Bone marrow (tissue), 2 donors: ENCODE results near the gene TGFB1.
A peak's percentile ranks its signal among the peaks of the same experiment; 100 is the strongest.
"Not testable (repeated sequence)": the region's sequence is repeated elsewhere in the genome, so short reads cannot be mapped to it uniquely, and the experiment has no call there.

ENCODE experiments used
- DNase-seq, 2 donors: peaks; one replicate each; lab custom pipeline; 2025; lab: John Stamatoyannopoulos, UW

The TGFB1 gene

DNA sequence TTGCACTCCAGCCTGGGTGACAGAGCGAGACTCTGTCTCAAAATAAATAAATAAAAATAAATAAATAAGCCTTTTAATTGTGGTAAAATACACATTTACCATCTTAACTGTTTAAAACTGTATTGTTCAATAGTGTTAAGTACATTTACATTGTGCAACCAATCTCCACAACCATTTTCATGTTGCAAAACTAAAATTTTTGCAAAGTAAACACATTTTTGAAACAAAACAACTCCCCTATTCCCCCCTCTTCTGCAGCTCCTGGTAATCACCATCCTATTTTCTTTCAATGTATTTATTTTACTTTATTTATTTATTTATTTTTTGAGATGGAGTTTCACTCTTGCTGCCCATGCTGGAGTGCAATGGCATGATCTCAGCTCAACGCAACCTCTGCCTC lies 16.0 kb upstream of the TGFB1 start:
- no peak for DNase-seq

DNA sequence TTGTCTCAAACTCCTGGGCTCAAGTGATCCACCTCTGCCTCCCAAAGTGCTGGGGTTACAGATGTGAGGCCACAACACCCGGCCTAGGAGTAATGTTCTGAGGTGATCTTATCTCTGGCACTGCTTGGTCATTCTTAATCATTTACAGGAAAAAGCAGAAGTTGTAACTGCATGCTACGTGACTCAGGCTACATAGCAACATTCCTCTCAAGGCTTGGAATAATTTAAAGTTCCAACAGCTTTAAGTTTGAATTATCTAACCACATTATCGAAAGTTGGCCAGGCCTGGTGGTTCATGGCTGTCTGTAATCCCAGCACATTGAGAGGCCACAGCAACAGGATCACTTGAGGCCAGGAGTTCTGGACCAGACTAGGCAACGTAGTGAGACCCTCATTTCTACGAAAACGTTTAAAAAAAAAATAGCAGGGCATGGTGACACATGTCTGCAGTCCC lies 14.2 kb upstream of the TGFB1 start:
- DNase-seq: peak; percentile 29 to 67

DNA sequence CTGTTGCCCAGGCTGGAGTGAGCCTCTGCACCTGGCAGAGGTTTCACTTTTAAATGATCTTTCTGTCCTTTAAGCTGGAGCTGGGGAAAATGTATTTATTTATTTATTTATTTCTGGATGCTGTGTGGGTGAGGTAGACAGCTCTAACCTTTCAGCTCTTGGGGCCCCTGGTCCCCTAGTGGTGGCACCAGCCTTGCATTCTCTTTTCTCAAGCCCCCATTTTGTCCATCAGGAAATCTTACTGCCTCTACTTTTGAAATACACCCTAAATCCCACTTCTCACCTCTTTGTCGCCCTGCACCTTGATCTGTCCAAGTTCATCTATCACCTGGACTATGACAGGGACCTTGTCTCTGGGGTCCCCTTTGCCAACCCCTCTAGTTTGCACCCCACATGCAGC lies 12.4 kb upstream of the TGFB1 start:
- no peak for DNase-seq

DNA sequence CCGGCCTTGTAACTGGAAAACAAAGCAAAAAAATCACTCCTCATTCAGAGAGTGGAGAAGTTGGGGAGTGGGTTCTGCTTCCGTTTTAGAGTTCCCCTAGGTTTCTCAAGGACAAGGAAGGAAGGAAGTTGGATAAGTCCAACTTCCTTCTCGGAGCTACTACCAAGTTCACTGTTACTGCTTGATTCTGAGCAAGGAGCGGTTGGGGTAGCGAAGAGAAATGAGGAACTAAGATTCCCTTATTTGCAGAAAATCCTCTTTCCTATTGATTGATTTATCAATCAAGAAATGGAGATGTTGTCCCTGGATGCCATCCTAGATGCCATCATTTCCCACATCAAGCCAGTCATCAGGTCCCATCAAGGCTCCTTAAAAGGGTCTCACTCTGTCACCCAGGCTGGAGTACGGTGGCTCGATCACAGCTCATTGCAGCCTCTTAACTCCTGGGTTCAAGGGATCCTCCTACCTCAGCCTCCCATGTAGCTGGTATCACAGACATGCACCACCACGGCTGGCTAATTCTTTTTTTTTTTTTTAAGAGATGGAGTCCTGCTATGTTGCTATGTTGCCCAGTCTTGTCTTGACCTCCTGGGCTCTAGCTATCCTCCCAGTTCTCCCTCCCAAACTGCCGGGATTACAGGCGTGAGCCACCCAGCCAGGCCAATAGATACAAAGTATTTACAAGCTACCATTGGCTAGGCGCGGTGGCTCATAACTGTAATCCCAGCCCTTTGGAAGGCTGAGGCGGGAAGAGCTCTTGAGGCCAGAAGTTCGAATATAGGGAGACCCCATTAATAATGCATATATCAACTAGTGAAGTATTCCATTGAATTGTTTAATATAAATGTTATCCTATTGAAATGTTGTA lies 11.0 kb upstream of the TGFB1 start:
- peak in 1 of 2 donors; percentile 57 for DNase-seq

DNA sequence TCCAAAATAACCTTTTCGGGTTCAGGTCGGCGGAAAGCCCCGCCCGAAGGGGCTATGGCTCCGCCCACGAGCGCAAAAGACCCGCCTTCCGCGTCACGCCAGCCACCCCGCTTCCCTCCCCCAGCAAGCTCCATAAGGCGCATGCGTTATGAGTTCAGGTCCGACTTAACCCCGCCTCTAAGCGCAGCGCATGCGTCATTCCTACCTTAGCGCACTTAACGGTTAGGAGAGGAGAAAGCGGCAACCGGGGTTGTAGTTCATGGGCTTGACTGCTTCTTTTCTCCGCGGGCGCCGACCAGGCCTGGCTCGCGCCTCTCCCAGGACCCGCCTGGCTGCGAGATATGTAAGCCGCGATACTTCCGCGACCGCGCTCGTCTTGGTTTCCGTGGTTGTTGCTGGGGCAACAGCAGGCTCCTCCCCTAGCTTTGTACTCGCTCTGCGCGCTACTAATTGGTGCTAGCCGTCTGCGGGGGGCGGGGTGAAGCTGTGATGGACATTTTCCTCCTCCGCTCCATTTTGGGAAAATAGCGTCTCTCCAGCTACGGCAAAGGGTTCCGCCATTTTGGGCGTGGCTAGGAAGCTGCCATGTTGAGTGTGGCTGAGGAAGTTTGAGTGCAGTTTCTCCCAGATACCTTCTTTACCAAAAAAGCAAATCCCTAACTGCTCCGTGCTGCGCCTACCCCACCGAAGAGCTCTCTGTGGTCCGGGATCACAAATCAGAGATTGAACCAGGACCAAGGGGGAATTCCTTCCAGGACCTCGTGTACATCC lies 10.2 kb upstream of the TGFB1 start, which contains the start of gene B9D2:
TSS of gene B9D2 (minus strand) at position 397 of the 771 bp plus-strand sequence. CDS start 630 bp downstream, outside the sequence.
- peak; percentile 95 to 97 for DNase-seq

DNA sequence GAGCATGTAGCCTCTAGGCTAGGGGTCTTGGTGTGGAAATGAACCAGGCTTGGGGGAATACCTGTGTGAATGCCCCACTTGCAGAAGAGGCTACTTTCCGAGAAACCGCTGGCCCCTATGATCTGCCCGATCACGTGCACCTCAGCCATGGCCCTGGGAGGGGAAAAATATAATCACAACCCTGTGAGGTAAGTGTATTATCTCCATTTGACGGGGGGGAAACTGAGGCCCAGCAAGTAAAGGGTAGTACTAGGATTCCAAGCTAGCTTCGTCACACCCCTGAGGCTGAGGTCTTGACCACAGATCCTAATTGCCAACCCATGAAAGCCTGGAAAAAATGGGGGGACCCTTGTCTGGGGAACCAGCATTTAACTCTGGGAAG lies 9.6 kb upstream of the TGFB1 start:
- no peak for DNase-seq

DNA sequence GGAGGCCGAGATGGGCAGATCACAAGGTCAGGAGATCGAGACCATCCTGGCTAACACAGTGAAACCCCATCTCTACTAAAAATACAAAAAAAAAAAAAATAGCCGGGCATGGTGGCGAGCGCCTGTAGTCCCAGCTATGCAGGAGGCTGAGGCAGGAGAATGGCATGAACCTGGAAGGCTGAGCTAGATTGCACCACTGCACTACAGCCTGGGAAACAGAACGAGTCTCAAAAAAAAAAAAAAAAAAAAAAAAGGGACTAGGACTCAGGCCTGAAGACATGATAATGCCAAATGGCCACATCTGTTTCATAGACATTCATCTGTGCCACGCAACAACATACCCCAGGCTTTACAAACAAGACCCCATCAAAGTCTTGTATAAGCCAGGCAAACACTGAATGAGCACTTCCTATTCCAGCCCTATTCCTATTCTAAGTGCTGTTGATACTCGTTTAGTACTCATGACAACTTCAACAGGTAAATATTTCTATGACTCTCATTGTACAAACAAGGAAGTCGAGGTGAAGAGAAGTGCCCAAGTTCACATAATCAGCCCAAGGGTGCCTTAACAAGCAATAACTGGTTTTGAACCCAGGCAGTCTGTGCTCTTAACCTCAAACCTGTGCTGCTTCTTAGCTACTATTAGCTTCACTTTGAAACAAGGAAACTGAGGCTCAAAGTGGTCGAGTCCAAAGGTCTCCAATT lies 8.6 kb upstream of the TGFB1 start:
- no peak for DNase-seq

DNA sequence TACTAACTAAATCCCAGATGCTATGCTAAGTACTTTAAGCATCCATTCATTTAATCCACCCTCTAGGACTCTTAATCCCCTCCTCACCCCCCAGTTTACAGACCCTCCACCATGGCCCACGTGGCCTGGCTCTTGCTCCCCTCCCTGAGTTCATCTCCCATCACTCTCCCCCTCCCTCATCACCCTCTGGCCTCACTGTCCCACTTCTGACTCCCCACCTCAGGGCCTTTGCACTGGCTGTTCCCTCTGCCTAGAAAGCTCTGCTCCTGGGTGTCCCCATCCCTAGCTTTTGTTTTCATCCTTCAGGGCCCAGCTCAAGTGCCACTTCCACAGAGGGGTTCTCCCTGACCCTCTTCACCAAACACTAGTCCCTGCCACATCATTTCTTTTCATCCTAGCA lies 6.0 kb upstream of the TGFB1 start:
- no peak for DNase-seq

DNA sequence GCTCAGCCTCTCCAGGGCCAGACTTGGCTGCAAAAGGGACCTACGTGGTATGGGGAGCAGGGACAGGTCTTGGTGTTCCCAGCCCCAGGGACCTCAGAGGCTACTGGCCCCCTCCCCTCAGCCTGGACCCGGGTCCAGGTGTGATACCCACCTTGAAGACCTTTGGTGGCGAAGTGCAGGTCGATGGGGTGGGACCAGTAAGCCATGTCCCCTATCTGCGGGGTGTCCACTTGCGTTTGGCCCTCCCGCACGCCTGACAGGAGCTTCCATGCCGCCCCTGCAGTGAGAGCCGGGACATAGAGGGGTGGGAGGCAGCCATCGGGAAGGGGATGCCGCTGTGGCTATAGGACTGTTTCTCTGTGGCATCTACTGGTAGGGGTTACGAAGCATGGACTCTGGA lies 4.0 kb upstream of the TGFB1 start:
- DNase-seq: no peak

DNA sequence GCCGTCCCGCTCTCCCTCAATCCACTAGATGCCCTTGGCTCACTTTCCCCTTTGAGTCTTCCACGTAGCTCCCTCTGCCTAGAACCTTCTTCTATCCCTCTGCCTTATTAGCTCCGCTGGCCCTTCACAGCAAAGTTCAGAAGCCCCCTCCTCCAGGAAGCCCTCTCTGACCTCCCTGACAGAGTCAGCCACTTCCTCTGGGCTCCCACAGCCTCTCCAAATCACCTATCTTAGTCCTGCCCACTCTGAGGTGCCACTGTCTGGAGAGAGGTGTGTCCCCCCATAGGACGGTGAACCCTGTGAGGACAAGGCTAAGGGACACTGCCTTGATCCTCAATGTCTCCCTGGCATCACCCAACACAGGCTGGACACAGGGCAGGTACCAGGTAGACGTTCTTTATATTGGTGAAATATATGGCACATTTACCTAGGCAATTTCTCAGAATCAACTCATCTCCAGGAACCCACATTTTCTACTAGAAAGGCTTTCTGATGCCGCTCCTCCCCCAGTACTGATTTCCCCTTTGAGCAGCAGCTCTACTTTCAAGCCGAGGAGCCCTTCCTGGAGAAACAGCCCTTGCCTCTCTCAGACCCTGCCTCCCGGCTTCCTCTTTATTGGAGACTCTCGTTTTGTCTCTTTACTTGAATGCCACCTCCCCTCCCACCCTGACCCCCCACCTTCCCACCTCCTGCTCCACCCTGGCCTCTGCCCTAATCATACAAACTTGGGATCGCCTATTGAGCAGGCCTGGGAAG lies 3.4 kb upstream of the TGFB1 start:
- peak in 1 of 2 donors; percentile 45 for DNase-seq

DNA sequence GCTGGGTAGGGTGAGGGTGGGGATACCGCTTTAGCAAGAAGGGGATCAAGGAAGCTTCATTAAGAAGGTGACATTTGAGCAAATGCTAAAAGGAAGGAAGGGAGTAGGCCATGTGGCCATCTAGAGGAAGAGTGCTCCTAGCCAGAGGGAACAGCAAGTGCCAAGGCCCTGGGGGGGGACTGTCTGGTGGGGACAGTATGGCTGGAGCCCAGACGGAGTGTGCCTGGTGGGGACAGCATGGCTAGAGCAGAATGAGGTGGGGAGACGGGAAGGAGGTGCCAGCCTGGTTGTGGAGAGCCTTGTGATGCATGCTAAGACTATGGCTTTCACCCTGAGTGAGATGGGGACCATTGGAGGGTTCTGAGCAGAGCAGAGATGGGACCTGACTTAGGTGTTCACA lies 2.1 kb upstream of the TGFB1 start:
- no peak for DNase-seq

DNA sequence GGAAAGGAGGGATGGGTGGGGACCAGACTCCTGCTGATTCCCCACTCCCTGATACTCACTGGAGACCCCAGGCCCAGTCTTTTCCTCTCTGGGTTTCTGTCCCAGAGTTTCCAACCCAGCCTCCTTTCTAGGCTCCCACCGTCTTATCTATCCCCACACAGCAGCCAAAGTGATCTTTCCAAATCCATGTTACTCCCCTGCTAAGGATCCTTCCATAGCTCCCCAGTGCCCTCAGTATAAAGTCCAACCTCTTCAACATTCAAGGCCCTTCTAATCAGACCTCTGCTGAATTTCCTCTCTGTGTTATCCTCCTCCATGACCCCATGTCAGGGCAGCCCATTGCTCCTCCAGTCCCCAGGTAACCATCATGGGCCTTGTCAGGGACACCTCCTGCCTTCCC lies 1.3 kb upstream of the TGFB1 start:
- no peak for DNase-seq

DNA sequence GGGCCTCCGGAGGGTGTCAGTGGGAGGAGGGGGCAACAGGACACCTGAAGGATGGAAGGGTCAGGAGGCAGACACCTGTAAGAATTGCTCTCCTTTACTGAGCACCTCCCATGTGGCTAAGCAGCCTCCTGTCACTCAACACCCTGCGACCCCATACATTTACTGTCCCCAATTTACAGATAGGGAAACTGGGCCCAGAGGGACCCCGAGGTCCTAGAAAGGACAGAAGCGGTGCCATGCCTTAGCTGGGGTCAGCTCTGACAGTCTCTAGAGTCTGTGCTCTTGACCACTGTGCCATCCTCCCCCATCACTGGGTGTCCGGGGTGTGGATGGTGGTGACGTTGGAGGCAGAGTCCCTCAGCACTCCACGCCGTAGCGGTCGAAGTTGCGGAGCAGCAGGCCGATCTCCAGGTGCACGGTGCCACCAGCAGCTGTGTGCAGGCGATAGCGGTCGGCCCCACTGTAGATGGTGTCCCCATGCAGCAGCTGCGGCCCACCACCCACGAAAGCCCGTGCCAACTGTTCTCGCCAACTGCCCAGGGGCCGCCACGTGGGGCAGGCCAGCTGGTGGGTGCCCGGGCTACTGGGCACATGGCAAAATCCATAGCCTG lies 726 bp upstream of the TGFB1 start:
- no peak for DNase-seq

DNA sequence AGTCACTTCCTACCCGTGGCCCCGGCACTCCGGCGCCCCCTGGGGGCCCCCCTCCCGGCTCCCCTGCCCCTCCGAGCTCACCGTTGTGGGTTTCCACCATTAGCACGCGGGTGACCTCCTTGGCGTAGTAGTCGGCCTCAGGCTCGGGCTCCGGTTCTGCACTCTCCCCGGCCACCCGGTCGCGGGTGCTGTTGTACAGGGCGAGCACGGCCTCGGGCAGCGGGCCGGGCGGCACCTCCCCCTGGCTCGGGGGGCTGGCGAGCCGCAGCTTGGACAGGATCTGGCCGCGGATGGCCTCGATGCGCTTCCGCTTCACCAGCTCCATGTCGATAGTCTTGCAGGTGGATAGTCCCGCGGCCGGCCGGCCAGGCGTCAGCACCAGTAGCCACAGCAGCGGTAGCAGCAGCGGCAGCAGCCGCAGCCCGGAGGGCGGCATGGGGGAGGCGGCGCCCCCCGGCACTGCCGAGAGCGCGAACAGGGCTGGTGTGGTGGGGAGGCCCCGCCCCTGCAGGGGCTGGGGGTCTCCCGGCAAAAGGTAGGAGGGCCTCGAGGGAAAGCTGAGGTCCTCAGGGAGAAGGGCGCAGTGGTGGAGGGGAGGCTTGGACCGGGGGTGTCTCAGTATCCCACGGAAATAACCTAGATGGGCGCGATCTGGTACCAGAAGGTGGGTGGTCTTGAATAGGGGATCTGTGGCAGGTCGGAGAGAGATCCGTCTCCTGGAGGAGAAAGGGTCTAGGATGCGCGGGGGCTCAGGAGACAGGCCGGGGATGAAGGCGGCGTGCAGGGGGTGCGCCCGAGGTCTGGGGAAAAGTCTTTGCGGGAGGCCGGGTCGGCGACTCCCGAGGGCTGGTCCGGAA lies 885 bp downstream of the TGFB1 start:
- DNase-seq: peak; percentile 48 to 68

DNA sequence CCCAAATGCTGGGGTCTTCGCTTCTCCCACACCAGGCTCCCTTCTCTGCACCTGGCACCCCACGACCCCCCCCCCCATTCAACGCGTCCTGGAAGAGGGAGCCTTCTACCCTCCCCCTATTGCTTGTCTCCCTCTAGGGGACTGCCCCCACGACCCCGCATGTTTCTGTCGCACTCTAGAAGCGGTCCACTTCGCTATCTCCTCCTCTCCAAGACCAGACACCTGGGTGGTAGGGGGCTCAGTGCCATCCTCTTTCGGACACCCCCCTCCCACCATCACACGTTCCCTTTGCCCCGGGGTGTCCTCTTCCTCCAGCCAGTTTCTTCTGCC lies 1.5 kb downstream of the TGFB1 start:
- no peak for DNase-seq

DNA sequence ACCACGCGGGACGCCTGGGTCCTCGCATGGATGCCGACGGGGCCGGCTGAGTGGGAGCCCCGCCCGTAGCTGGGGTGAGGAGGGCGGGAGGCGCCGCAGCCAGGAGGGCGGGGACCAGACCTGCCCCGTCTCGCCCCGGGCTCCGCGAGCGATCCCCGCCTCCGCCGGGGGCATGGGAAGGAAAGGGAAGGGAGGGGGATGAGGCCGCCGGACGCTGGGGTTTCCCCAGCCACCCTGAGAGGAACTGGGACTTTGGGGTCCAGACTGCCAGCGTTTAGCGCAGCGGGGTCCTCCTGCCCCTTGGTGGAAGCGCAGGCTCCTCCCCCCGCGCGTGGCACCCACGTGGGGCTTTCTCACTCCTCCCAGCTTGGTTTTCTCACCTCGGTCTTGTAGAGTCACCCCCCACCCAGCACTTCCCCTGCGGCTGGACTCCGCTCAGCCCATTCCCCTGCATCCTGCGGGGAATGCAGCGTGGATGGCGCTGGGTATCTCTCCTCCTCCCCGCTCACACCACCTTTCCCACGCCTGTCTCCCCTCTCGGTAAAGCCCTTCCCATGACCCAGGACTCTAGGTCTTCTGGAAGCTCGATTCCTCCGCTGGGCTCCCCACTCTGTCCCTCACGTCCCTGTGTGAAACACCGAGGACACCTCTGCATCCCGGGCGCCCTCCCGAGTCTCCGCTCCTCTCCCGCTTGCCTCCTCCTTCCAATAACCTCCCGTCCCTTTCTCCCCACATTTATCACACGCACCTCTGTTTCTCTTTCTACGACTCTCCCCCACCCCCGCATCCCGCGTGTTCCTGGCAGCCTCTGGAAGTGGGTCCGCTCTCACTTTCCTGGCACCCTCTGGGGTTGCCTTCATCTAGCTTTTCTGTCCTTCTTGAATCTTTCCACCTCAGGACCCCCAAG lies 2.1 kb downstream of the TGFB1 start:
- DNase-seq: peak; percentile 62 to 87

DNA sequence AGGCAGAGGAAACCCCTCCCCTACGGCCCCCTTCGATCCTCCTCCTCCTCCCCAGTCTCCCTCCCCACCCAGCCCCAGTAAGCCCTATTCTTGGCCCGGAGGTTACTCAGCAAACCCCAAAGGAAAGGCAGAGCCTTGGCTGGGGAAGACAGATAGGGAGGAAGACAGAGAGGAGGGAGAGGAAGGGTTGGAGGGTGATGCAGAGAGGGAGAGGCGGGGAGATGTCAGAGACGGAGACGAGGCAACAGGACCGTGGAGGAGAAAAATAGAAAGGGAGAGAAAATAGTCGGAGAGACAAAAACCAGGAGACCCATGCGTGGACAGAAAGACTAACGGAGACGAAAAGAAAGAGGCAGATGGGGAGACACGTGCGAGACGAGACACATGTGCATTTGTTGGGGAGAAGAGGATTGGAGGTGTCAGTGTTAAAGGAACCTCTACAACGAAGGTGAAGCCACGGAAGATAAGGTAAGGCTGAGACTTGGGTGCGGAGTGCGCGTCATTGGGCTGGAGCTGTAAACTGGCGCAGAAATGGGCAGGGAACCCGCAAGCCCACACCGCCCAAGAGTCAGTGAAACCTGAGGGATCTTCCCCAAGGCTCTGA lies 2.9 kb downstream of the TGFB1 start:
- peak in 1 of 2 donors; percentile 70 for DNase-seq

DNA sequence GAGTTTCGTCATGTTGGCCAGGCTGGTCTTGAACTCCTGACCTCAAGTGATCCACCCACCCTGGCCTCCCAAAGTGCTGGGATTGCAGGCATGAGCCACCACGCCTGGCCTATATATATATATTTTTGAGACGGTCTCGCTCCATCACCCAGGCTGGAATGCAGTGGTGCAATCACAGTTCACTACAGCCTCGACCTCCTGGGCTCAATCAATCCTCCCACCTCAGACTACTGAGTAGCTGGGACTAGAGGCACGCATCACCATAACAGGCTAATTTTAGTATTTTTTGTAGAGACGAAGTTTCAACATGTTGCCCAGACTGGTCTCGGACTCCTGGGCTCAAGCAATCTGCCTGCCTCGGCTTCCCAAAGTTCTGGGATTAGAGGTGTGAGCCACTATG lies 6.8 kb downstream of the TGFB1 start:
- DNase-seq: not testable (repeated sequence)

DNA sequence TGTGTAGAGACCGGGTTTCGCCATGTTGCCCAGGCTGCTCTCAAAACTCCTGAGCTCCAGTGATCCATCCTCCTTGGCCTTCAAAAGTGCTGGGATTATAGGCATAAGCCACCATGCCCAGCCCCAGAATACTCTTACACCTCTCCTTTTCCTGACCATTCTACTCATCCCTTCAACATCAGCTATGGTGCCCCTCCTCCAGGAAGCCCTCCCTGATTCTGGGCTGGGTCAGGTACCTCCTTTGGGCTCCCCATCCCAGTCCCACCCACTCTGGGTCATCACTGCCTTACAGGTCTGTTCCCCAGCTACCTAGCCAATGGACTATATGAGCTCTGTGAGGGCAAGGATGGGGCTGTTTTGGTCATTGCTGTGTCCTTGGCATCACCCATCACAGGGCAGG lies 9.6 kb downstream of the TGFB1 start:
- no peak for DNase-seq
